B cell (primary cell): ENCODE measurements around the gene PSMG1. TPM values are rescaled to one million over a fixed set of nuclear protein-coding genes. Genes with fewer than 3 reads are reported as not detected.

Source experiments
- ATAC-seq: fragments of 200-7000 bp; cut with Tn5 transposase; one replicate; pipeline ENCODE4 v1.10.0; 2021; ENCODE audit warnings: low read depth, mild to moderate bottlenecking, moderate number of reproducible peaks, moderate library complexity
- CTCF ChIA-PET: fragments of 350-600 bp; sonication (Branson Sonifier 250); formaldehyde crosslinking; loops from one replicate; lab custom pipeline; 2021; ENCODE audit warnings: antibody characterized with exemption, inconsistent platforms; lab: Charles Lee
- POLR2A ChIA-PET: fragments of 350-600 bp; sonication (Branson Sonifier 250); formaldehyde crosslinking; loops from one replicate; lab custom pipeline; 2021; ENCODE audit warnings: antibody characterized with exemption; lab: Charles Lee
- DNase-seq: peaks from one replicate; pipeline ENCODE4 v3.0.0; 2013
- H2AFZ ChIP-seq: 2 replicates; pipeline ENCODE4 v1.6.1; 2012; ENCODE audit warnings: mild to moderate bottlenecking, low read depth, low read length; ENCODE audit not compliant: insufficient read depth, poor library complexity, severe bottlenecking
- H3K27ac ChIP-seq, 2 donors: 1 replicate in 1 of 2; 2 replicates in 1 of 2; pipeline ENCODE4 v1.5.1; 2012 to 2013; ENCODE audit warnings: low read length in 2 of 2, mild to moderate bottlenecking in 2 of 2, moderate library complexity in 1 of 2
- H3K27me3 ChIP-seq, 4 experiments: fragments of 200-600 bp in 1 of 4; sonication (generic) in 1 of 4; replicated peaks in 1 of 4; 1 replicate in 2 of 4; 2 replicates in 2 of 4; pipeline versions ENCODE4 v1.6.1 to v1.7.0; 2013 to 2016; ENCODE audit warnings: low read length in 3 of 4, mild to moderate bottlenecking in 2 of 4, mixed read lengths in 1 of 4, moderate library complexity in 1 of 4; ENCODE audit not compliant: insufficient read depth in 4 of 4, control insufficient read depth in 3 of 4; ENCODE audit errors: control extremely low read depth in 1 of 4
- H3K36me3 ChIP-seq, 2 experiments: replicated peaks in 1 of 2; 1 replicate in 1 of 2; 2 replicates in 1 of 2; pipeline versions ENCODE4 v1.6.1 to v1.7.1; 2013; ENCODE audit warnings: low read length in 1 of 2; ENCODE audit not compliant: insufficient read depth in 2 of 2, control insufficient read depth in 1 of 2; ENCODE audit errors: control extremely low read depth in 1 of 2, extremely low read depth in 1 of 2
- H3K4me1 ChIP-seq, 2 donors: fragments of 200-600 bp in 1 of 2; sonication (generic) in 1 of 2; 1 replicate in 1 of 2; 2 replicates in 1 of 2; pipeline versions ENCODE4 v1.5.1 to v1.6.1; 2013 to 2017; ENCODE audit warnings: low read length in 2 of 2; ENCODE audit not compliant: control insufficient read depth in 2 of 2, insufficient read depth in 2 of 2
- H3K4me2 ChIP-seq: replicated peaks from 2 replicates; pipeline ENCODE3; 2012; ENCODE audit warnings: mild to moderate bottlenecking, low read depth, low read length; ENCODE audit not compliant: poor library complexity, severe bottlenecking
- H3K4me3 ChIP-seq, 5 experiments: fragments of 200-600 bp in 1 of 5; sonication (generic) in 1 of 5; 1 replicate in 3 of 5; 2 replicates in 2 of 5; pipeline versions ENCODE4 v1.5.1 to v1.7.0; 2011 to 2016; ENCODE audit warnings: low read length in 4 of 5, mild to moderate bottlenecking in 4 of 5, low read depth in 2 of 5, control low read depth in 1 of 5, moderate library complexity in 1 of 5; ENCODE audit not compliant: insufficient read depth in 1 of 5; ENCODE audit errors: control extremely low read depth in 1 of 5, extremely low read depth in 1 of 5
- H3K79me2 ChIP-seq: fragments of 200-600 bp; sonication (generic); one replicate; pipeline ENCODE4 v1.6.0; 2016; ENCODE audit warnings: low read length; ENCODE audit not compliant: control insufficient read depth, insufficient read depth
- H3K9ac ChIP-seq: fragments of 200-600 bp; sonication (generic); 2 replicates; pipeline ENCODE4 v1.6.1; 2017; ENCODE audit warnings: mild to moderate bottlenecking, low read length, moderate library complexity
- H3K9me3 ChIP-seq, 3 donors: one replicate each; pipeline versions ENCODE4 v1.6.1 to v1.7.1; 2013; ENCODE audit warnings: low read length in 2 of 3; ENCODE audit not compliant: control insufficient read depth in 2 of 3, insufficient read depth in 1 of 3; ENCODE audit errors: control extremely low read depth in 1 of 3
- H4K20me1 ChIP-seq: 2 replicates; pipeline ENCODE4 v1.6.0; 2012; ENCODE audit warnings: mild to moderate bottlenecking, low read length; ENCODE audit not compliant: insufficient read depth, control insufficient read depth, poor library complexity, severe bottlenecking
- H3K27ac Mint-ChIP-seq: one replicate; pipeline ENCODE4 v1.8.0; 2021; ENCODE audit warnings: mixed read lengths
- H3K27me3 Mint-ChIP-seq: one replicate; pipeline ENCODE4 v1.8.0; 2021; ENCODE audit warnings: mixed read lengths
- H3K4me1 Mint-ChIP-seq: one replicate; pipeline ENCODE4 v1.8.0; 2021; ENCODE audit warnings: mixed read lengths
- H3K4me3 Mint-ChIP-seq: one replicate; pipeline ENCODE4 v1.8.0; 2021; ENCODE audit warnings: mixed read lengths
- H3K9me3 Mint-ChIP-seq: one replicate; pipeline ENCODE4 v1.8.0; 2022; ENCODE audit warnings: mixed read lengths; ENCODE audit not compliant: insufficient read depth
- EZH2 ChIP-seq: IDR thresholded peaks from 2 replicates; pipeline ENCODE4 v1.6.1; 2012; ENCODE audit warnings: borderline replicate concordance, low read depth, mild to moderate bottlenecking, moderate library complexity, low read length; ENCODE audit not compliant: insufficient read depth, poor library complexity, severe bottlenecking
- WGBS: methylation state at CpG from one replicate; pipeline ENCODE4 v1.1.5; 2013; ENCODE audit warnings: missing lambda C conversion rate; ENCODE audit not compliant: insufficient coverage; 5-methylcytosine and 5-hydroxymethylcytosine counted together
- intact Hi-C: fragments of 100-400 bp; cut with micrococcal nuclease; formaldehyde crosslinking; loops from one replicate; pipeline ENCODE4 v1.10.0; 2022
- polyA plus RNA-seq: library from polyadenylated mRNA; depleted of rRNA; stranded (reverse); fragments of >200 nt; gene quantifications from 2 replicates; pipeline ENCODE4 v1.2.3, GENCODE V29; 2012
- total RNA-seq, 2 donors: library from RNA; stranded (reverse); fragments of 120-200 nt in 1 of 2; gene quantifications; 1 replicate in 1 of 2; 2 replicates in 1 of 2; pipeline versions ENCODE4 v1.2.3 to v1.2.4, GENCODE V29; 2013 to 2022
- TF ChIP-seq, protein P1 (sequence below): fragments of 200-600 bp; IDR thresholded peaks from one replicate; pipeline ENCODE4 v1.8.0; 2022; ENCODE audit warnings: antibody characterized with exemption, mild to moderate bottlenecking

Gene PSMG1
- total and polyA plus RNA-seq, 2 donors (not counting 1 experiment from before 2014, with no cell fraction given): 8.6 to 10.4 TPM

DNA sequence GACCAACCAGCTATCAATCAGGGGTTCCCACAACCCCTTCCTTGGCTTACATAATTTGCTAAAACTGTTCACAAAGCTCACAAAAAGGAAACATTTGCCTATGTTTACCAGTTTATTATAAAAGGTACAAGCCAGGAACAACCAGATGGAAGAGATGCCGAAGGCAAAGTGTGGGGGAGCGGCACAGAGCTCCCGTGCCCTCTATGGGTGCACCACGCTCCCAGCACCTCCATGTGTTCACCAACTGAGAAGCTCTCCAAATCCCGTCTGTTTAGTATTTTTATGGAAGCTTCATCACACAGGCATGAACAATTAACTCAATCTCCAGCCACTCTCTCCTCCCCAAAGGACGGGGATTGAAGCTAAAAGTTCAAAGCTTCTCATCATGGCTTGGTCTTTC, 32.9 kb downstream of the PSMG1 start:
- CTCF ChIA-PET: interaction anchor here (1.8 kb wide), 1 partner anchor 12 kb away, joined by 6 read pairs; no protein-coding TSS in a partner anchor
- no peak for ATAC-seq
- no peak overlapping the region for H3K4me3 Mint-ChIP-seq

GRCh38 chr21:39149882-39150281, 33.4 kb downstream of the PSMG1 start:
- no peak overlapping the region for H3K9ac ChIP-seq
- no peak overlapping the region for H3K4me3 ChIP-seq
- H3K27me3 Mint-ChIP-seq: peaks cover 8% of the 10 kb centered on the region
- CTCF ChIA-PET: interaction anchor here (1.8 kb wide), 1 partner anchor 12 kb away, joined by 6 read pairs; no protein-coding TSS in a partner anchor
- ATAC-seq (no peak), DNase-seq (no peak)
- H3K9me3 Mint-ChIP-seq: peaks cover 2% of the 10 kb centered on the region
- H3K79me2 ChIP-seq: no peaks in the 10 kb centered on the region
- H3K4me3 Mint-ChIP-seq: no peak overlapping the region
- POLR2A ChIA-PET: no interaction called here
- TF ChIP-seq EZH2: no peak
- TF ChIP-seq, protein P1, sequence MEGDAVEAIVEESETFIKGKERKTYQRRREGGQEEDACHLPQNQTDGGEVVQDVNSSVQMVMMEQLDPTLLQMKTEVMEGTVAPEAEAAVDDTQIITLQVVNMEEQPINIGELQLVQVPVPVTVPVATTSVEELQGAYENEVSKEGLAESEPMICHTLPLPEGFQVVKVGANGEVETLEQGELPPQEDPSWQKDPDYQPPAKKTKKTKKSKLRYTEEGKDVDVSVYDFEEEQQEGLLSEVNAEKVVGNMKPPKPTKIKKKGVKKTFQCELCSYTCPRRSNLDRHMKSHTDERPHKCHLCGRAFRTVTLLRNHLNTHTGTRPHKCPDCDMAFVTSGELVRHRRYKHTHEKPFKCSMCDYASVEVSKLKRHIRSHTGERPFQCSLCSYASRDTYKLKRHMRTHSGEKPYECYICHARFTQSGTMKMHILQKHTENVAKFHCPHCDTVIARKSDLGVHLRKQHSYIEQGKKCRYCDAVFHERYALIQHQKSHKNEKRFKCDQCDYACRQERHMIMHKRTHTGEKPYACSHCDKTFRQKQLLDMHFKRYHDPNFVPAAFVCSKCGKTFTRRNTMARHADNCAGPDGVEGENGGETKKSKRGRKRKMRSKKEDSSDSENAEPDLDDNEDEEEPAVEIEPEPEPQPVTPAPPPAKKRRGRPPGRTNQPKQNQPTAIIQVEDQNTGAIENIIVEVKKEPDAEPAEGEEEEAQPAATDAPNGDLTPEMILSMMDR: no peak
- no peaks in the 10 kb centered on the region for H3K4me1 Mint-ChIP-seq
- H3K36me3 ChIP-seq: no peaks in the 10 kb centered on the region
- intact Hi-C loops: no loop called here
- no peaks in the 10 kb centered on the region for H3K9me3 ChIP-seq
- no peaks in the 10 kb centered on the region for H3K4me1 ChIP-seq
- H3K27ac Mint-ChIP-seq: no peak overlapping the region
- peaks cover 0 to 3% (median 0%) of the 10 kb centered on the region in 4 experiments for H3K27me3 ChIP-seq
- H2AFZ ChIP-seq: no peak overlapping the region
- no peak overlapping the region for H3K4me2 ChIP-seq
- H3K27ac ChIP-seq: no peak overlapping the region
- no peaks in the 10 kb centered on the region for H4K20me1 ChIP-seq

More for the DNA sequence above, 32.9 kb downstream of the PSMG1 start:
- Histone ChIP-seq H4K20me1 (no peaks in the 10 kb centered on the region), H3K4me2 (no peak overlapping the region), H3K4me3 (no peak overlapping the region), H3K9me3 (no peaks in the 10 kb centered on the region), H3K27ac (no peak overlapping the region), H3K36me3 (no peaks in the 10 kb centered on the region), H3K4me1 (no peaks in the 10 kb centered on the region), H3K79me2 (no peaks in the 10 kb centered on the region), H2AFZ (no peak overlapping the region), H3K27me3 (peaks cover 0 to 3% (median 0%) of the 10 kb centered on the region in 4 experiments), H3K9ac (no peak overlapping the region)
- DNase-seq: no peak
- WGBS: 96% methylated on average over 6 of the region's 6 CpGs
- TF ChIP-seq EZH2: no peak
- TF ChIP-seq, protein P1: no peak
- peaks cover 2% of the 10 kb centered on the region for H3K9me3 Mint-ChIP-seq
- intact Hi-C loops: no loop called here
- peaks cover 8% of the 10 kb centered on the region for H3K27me3 Mint-ChIP-seq
- no peaks in the 10 kb centered on the region for H3K4me1 Mint-ChIP-seq
- POLR2A ChIA-PET: no interaction called here
- no peak overlapping the region for H3K27ac Mint-ChIP-seq
